GM12891 (cell line): Measurements from ENCODE around the gene C11orf71.

Experiments
- DNase-seq: peaks from one replicate; pipeline ENCODE4 v3.0.0; 2011; ENCODE audit warnings: low spot score; ENCODE audit not compliant: insufficient read length
- FAIRE-seq: peaks from 2 replicates; lab custom pipeline; 2011; peaks lifted over from hg19 to GRCh38; lab: Jason Lieb, UNC
- PAX5 ChIP-seq: IDR thresholded peaks from 2 replicates; pipeline ENCODE4 v1.6.1; 2011; ENCODE audit warnings: low read length, moderate library complexity, mild to moderate bottlenecking; ENCODE audit not compliant: insufficient read depth, severe bottlenecking
- POLR2A ChIP-seq: IDR thresholded peaks from 2 replicates; pipeline ENCODE4 v1.6.1; 2011; ENCODE audit warnings: low read depth, low read length, control low read depth
- POLR2AphosphoS5 ChIP-seq: IDR thresholded peaks from 2 replicates; pipeline ENCODE4 v1.6.1; 2011; ENCODE audit warnings: low read depth, low read length, control low read depth
- POU2F2 ChIP-seq: IDR thresholded peaks from 2 replicates; pipeline ENCODE4 v1.6.1; 2011; ENCODE audit warnings: low read depth, mild to moderate bottlenecking, control low read depth, low read length, moderate library complexity
- SPI1 ChIP-seq: IDR thresholded peaks from 2 replicates; pipeline ENCODE4 v1.6.1; 2011; ENCODE audit warnings: low read depth, low read length, control low read depth
- TAF1 ChIP-seq: IDR thresholded peaks from 2 replicates; pipeline ENCODE4 v1.6.1; 2011; ENCODE audit warnings: low read depth, low read length, control low read depth

Gene C11orf71

GRCh38 chr11:114384487-114384886 is 15.8 kb downstream of the C11orf71 start:
- FAIRE-seq (no peak), DNase-seq (no peak)
- no peak for TF ChIP-seq PAX5
- TF ChIP-seq POLR2A = no peak
- no peak for TF ChIP-seq SPI1
- TF ChIP-seq POU2F2 = no peak
- TF ChIP-seq POLR2AphosphoS5 = no peak
- no peak for TF ChIP-seq TAF1

DNA sequence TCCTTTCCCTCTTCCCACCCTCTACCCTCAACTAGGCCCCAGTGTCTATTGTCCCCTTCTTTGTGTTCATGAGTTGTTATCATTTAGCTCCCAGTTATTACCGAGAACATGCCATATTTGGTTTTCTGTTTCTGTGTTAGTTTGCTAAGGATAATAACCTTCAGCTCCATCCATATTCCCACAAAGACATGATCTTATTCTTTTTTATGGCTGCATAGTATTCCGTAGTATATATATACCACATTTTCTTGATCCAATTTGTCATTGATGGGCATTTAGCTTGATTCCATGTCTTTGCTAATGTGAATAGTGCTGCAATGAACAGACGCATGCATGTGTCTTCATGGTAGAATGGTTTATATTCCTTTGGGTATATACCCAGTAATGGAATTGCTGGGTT is 17.8 kb downstream of the C11orf71 start:
- FAIRE-seq (no peak), DNase-seq (no peak)
- TF ChIP-seq POLR2AphosphoS5 (no peak), POU2F2 (no peak), TAF1 (no peak), POLR2A (no peak), SPI1 (no peak), PAX5 (no peak)

DNA sequence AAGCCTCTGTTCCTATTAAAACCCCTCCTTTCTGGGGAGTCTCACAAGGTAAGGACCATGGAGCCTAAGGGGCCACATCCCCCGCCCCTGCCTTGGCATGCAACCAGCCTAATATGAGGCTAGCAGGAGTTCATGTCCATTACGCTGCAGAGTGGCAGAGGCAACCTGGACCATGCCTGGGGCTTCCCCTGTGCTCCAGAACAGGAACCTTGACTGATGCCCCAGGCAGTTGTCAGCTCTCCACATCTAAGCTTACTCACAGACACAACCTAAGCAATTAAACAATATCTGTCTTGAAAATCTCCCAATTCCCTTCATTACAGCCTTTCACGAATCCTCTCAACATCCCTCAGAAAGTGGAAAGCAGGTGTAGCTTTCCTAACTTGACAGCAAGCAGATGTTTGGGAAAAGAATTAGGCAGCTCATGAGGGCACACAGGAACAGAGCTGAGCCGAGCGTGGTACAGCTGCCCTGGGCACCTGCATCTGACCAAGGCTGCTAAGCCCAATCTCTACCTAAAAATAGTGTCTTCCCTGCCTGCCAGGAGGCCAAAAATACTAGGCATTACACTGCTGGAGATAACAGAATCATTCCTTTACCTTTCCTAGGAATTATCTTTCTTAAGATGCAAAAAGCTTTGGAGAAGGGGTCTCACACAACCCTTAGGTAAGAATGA is 20.8 kb downstream of the C11orf71 start:
- FAIRE-seq (no peak), DNase-seq (no peak)
- no peak for TF ChIP-seq SPI1
- no peak for TF ChIP-seq POLR2A
- no peak for TF ChIP-seq POU2F2
- TF ChIP-seq TAF1 = no peak
- TF ChIP-seq PAX5 = no peak
- no peak for TF ChIP-seq POLR2AphosphoS5

DNA sequence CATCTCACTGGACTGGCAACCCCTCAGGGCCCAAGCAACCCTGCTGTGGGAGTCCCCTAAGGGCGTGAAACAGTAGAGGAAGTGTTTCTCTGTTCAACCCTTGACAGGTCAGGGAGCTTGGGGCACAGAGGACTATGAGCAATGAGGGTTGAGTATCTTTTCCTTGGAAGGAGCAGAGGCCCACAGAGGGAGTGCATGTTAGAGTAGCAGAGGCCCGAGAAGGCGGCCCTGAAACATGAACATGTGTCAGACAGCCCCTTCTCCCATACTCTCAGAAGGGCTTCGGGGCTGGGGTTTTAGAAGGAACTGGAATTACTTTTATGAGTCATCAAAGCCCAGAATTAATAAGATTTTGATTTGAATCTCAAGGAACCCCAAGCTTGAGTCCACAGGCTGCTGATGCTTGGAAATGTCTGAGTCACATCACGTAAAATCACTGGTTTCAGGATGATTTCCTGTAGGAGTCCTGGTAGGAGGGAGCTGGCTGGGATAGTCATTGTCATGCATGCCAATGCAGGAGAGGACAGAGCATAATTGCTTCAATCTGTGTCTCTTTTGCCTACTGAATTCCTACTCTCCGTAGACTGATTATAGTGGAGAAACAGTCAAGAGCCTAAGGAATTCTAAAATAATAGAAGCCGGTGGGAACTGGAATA is 22.6 kb downstream of the C11orf71 start:
- TF ChIP-seq POLR2A (no peak), SPI1 (peak; percentile 53)
- no peak for DNase-seq
- FAIRE-seq = no peak

- FAIRE-seq (no peak), DNase-seq (no peak)
- TF ChIP-seq POLR2AphosphoS5 (no peak), PAX5 (no peak), POLR2A (no peak), TAF1 (no peak), SPI1 (no peak), POU2F2 (no peak)
Measured at GRCh38 chr11:114375052-114375451, 25.3 kb downstream of the C11orf71 start.

- FAIRE-seq (no peak), DNase-seq (no peak)
- TF ChIP-seq POU2F2 (no peak), SPI1 (no peak), TAF1 (no peak), POLR2A (no peak), POLR2AphosphoS5 (no peak), PAX5 (no peak)
Measured at GRCh38 chr11:114368918-114369680, 31.2 kb downstream of the C11orf71 start.

GRCh38 chr11:114367244-114367957 is 32.9 kb downstream of the C11orf71 start:
- TF ChIP-seq PAX5 (no peak), POLR2AphosphoS5 (no peak), POU2F2 (no peak), SPI1 (no peak), POLR2A (no peak), TAF1 (no peak)
- FAIRE-seq (no peak), DNase-seq (no peak)

DNA sequence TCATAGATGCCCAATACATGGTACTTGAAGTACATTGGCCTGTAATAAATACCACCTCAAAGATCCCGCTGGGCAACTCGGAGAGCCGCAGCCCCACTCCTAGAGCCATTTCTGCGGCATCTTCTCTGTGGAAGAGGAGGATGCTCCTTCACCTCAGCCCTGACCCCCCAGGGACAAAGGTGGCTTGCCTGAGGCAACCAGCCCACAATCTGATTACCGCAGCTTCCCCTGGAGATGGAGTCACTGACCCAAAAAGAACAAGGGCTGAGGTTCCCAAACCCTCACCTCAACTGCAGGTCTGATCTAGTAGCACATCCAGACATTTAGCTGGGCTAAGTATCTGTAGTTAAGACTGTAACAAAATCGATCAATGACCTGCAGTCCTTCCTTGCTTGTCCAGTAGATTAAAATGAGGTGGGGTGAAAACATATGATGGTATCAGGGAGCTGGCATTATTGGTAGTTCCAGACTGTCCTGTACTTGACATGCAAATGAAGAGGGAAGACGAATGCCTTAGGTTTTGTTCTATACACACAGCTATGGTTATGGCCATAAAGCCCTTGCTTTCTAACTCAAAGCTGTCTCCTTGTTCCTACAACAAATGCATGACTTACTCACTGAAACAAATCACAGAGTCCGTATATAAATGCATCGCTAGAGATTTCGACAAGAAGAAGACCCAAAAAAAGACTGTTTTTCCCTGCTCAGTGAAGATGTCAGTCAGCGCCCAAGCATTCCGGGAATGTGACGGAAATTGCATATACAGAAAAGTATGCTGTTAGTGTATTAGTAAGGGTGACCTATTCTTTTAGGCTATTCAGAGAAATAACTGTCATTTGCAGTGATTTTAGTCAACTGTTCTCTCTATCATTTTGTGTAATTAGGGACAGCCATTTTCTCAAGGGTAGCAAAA is 33.7 kb downstream of the C11orf71 start:
- TF ChIP-seq POLR2A (no peak), POU2F2 (no peak), PAX5 (no peak)
- no peak for FAIRE-seq
- DNase-seq = no peak

- no peak for FAIRE-seq
- TF ChIP-seq TAF1 (no peak), POLR2A (no peak), POU2F2 (no peak), PAX5 (no peak), SPI1 (no peak), POLR2AphosphoS5 (no peak)
- DNase-seq = no peak
Measured at GRCh38 chr11:114362958-114363357, 37.4 kb downstream of the C11orf71 start.
